Heart right ventricle (tissue), 16 donors: ENCODE measurements around the gene KLHDC3. TPM values are rescaled to one million over a fixed set of nuclear protein-coding genes. Genes with fewer than 3 reads are reported as not detected.

ENCODE experiments used
- ATAC-seq, 8 donors: fragments of 200-7000 bp; cut with Tn5 transposase; one replicate each; pipeline ENCODE4 v1.9.1; 2020; ENCODE audit warnings: mild to moderate bottlenecking in 8 of 8, moderate library complexity in 8 of 8, moderate number of reproducible peaks in 1 of 8
- DNase-seq, 2 donors: peaks; one replicate each; pipeline ENCODE4 v3.0.0-alpha.2; 2020
- H3K27ac ChIP-seq, 10 donors: fragments of 200-600 bp; sonication (generic) in 2 of 10; one replicate each; pipeline versions ENCODE4 v1.5.0 to v1.8.0; 2020 to 2022; ENCODE audit warnings: mild to moderate bottlenecking in 3 of 10
- H3K27me3 ChIP-seq, 7 donors: fragments of 200-600 bp; one replicate each; pipeline ENCODE4 v1.8.0; 2021 to 2022; ENCODE audit warnings: mild to moderate bottlenecking in 2 of 7
- H3K36me3 ChIP-seq, 9 donors: fragments of 200-600 bp; sonication (generic) in 1 of 9; one replicate each; pipeline versions ENCODE4 v1.5.0 to v1.8.0; 2020 to 2022; ENCODE audit warnings: mild to moderate bottlenecking in 2 of 9
- H3K4me1 ChIP-seq, 9 donors: fragments of 200-600 bp; sonication (generic) in 1 of 9; one replicate each; pipeline versions ENCODE4 v1.5.0 to v1.8.0; 2020 to 2022; ENCODE audit warnings: mild to moderate bottlenecking in 4 of 9
- H3K4me3 ChIP-seq, 10 donors: fragments of 200-600 bp; sonication (generic) in 2 of 10; one replicate each; pipeline versions ENCODE4 v1.5.0 to v1.8.0; 2020 to 2022; ENCODE audit warnings: mild to moderate bottlenecking in 7 of 10, moderate library complexity in 2 of 10
- H3K9me3 ChIP-seq, 11 donors: fragments of 200-600 bp in 10 of 11; sonication (generic) in 2 of 11; one replicate each; pipeline versions ENCODE4 v1.5.0 to v1.8.0; 2013 to 2022; ENCODE audit warnings: mild to moderate bottlenecking in 2 of 11, control low read depth in 1 of 11, moderate library complexity in 1 of 11
- CTCF ChIP-seq, 9 donors: fragments of 200-600 bp; sonication (generic) in 2 of 9; IDR thresholded peaks; one replicate each; pipeline versions ENCODE4 v1.5.0 to v1.8.0; 2021 to 2022; ENCODE audit warnings: antibody characterized with exemption in 9 of 9, mild to moderate bottlenecking in 5 of 9, moderate library complexity in 1 of 9
- WGBS, 2 donors: extraction: QIAGEN DNeasy Blood & Tissue Kit; methylation state at CpG; one replicate each; pipeline ENCODE4 v1.1.7; 2013; ENCODE audit warnings: inconsistent platforms in 1 of 2; 5-methylcytosine and 5-hydroxymethylcytosine counted together
- intact Hi-C, 10 donors: fragments of 100-400 bp; cut with DNase I; formaldehyde crosslinking; loops; one replicate each; pipeline versions ENCODE4 v1.11.1 to v1.14.2; 2022
- polyA plus RNA-seq, 2 donors: library from polyadenylated mRNA; stranded (reverse); fragments of 200-250 nt; gene quantifications; one replicate each; pipeline ENCODE4 v1.2.3, GENCODE V29; 2013
- total RNA-seq, 10 donors: library from RNA; stranded (reverse); fragmentation: NEBNext Ultra II Directional in 3 of 10; extraction: Animal tissue kit (Norgen Biotek cat#: 25700) in 3 of 10; gene quantifications; one replicate each; pipeline versions ENCODE4 v1.2.1 to v1.2.4, GENCODE V29; 2021 to 2023
- donor health status: Arrhythmogenic right ventricular cardiomyopathy.
- donor health status: ischemic (EF 13 %, LVEDD 7.1; RV severe dilation, severe dysfunction).
- donor health status: healthy with polysubstance abuse.
- donor health status: DM: no; HTN: yes; CAD: no.
- donor health status: DM: no; HTN: no; CAD: no.
- donor health status: ischemic (EF 25% LVEDD 6.9; RV normal size, moderate dysfunction).
- donor health status: ischemic (EF 25% LVEDD 5.7; RV mildly dilated, moderate dysfunction).
- donor health status: healthy.
- donor health status: DM: yes; HTN: yes; CAD: no.
- donor health status: Ischemic cardiomyopathy.
- donor health status: ischemic (EF 35%, LVEDD 5.7; RV mildly dilated, moderate dysfunction).
- donor health status: nonischemic (EF 11% LVEDD 7.7; RV severe dilation, severe dysfunction).
- donor health status: DM: yes; HTN: yes; CAD: no.
- donor health status: PGD.
- donor health status: ischemic (EF 29% LVEDD 5.4; RV normal size, mild dysfunction).
- donor health status: nonischemic (EF 23%, LVEDD 6.1; RV moderate dilation, normal function).

Gene KLHDC3
- total and polyA plus RNA-seq, 12 donors, result 78.2 to 165 (median 92.0) TPM

- intact Hi-C loops, result loop anchor here in 3 of 10 donors (5.0 to 10.0 kb wide), 3 partner anchors 42 to 70 kb away; no protein-coding TSS in a partner anchor
- peaks cover 3 to 43% (median 27%) of the 10 kb centered on the region in 9 donors for H3K4me1 ChIP-seq
Measured at GRCh38 chr6:42974919-42975505, 39.0 kb upstream of the KLHDC3 start.

GRCh38 chr6:42978487-42978838 lies 35.6 kb upstream of the KLHDC3 start:
- peaks cover 3 to 49% (median 24%) of the 10 kb centered on the region in 9 donors for H3K4me1 ChIP-seq
- peak overlapping the region; percentile 81 to 97 (median 92) for H3K27ac ChIP-seq
- H3K4me3 ChIP-seq, result peak overlapping the region; percentile 72 to 98 (median 90)
- peaks cover 0 to 16% (median 0%) of the 10 kb centered on the region in 9 donors for H3K36me3 ChIP-seq
- DNase-seq (peak in 1 of 2 donors; percentile 33), ATAC-seq (peak in 6 of 8 donors; percentile 11 to 51 (median 32))
- no peaks in the 10 kb centered on the region for H3K9me3 ChIP-seq
- TF ChIP-seq CTCF (IDR thresholded peaks at IDR 0.05), result no peak
- H3K27me3 ChIP-seq, result no peaks in the 10 kb centered on the region
- intact Hi-C loops, result loop anchor here in 3 of 10 donors (2.0 to 10.0 kb wide), 4 partner anchors 39 to 80 kb away; partner anchors contain the start of genes KLC4 (in 1 of the 3) and MRPL2 (in 1 of the 3)
- WGBS, 2 donors, result 1% methylated on average over 28 of the region's 28 CpGs

More at GRCh38 chr6:42974919-42975505, 39.0 kb upstream of the KLHDC3 start:
- no peak for TF ChIP-seq CTCF (IDR thresholded peaks at IDR 0.05)
- no peak for DNase-seq
- Histone ChIP-seq H3K9me3 (no peaks in the 10 kb centered on the region), H3K4me3 (no peak overlapping the region), H3K27ac (no peak overlapping the region), H3K27me3 (no peaks in the 10 kb centered on the region), H3K36me3 (peaks cover 0 to 30% (median 0%) of the 10 kb centered on the region in 9 donors)
- ATAC-seq, result no peak
- 78 to 82% methylated on average over 5 of the region's 5 CpGs for WGBS, 2 donors

- Histone ChIP-seq H3K27ac (peak within 1 kb of the TSS; percentile 81 to 97 (median 92)), H3K4me1 (peaks cover 7 to 54% (median 27%) of the 10 kb centered on the region in 9 donors), H3K36me3 (peaks cover 0 to 11% (median 0%) of the 10 kb centered on the region in 9 donors), H3K9me3 (no peaks in the 10 kb centered on the region), H3K4me3 (peak within 1 kb of the TSS; percentile 72 to 98 (median 90)), H3K27me3 (no peaks in the 10 kb centered on the region)
- WGBS, 2 donors, result 0 to 1% methylated on average over 59 of the region's 59 CpGs
- DNase-seq (peak; percentile 92 to 93), ATAC-seq (peak; percentile 93 to 97 (median 96))
- TF ChIP-seq CTCF (IDR thresholded peaks at IDR 0.05), result no peak
- intact Hi-C loops, result loop anchor here in 3 of 10 donors (2.0 to 10.0 kb wide), 4 partner anchors 38 to 80 kb away; partner anchors contain the start of genes KLC4 (in 1 of the 3) and MRPL2 (in 1 of the 3)
Measured at GRCh38 chr6:42978839-42979522, 35.1 kb upstream of the KLHDC3 start, which contains the start of gene PEX6. Gene PEX6 (minus strand): TSS chr6:42979181. CDS start chr6:42979150, 31 bp downstream.

- peaks cover 7 to 54% (median 27%) of the 10 kb centered on the region in 9 donors for H3K4me1 ChIP-seq
- WGBS, 2 donors, result 41 to 42% methylated on average over 9 of the region's 9 CpGs
- no peaks in the 10 kb centered on the region for H3K9me3 ChIP-seq
- H3K4me3 ChIP-seq, result peak overlapping the region; percentile 72 to 98 (median 90)
- DNase-seq, result no peak
- peak overlapping the region; percentile 81 to 97 (median 92) for H3K27ac ChIP-seq
- peak in 5 of 8 donors; percentile 1 to 11 (median 5) for ATAC-seq
- peaks cover 0 to 8% (median 0%) of the 10 kb centered on the region in 9 donors for H3K36me3 ChIP-seq
- intact Hi-C loops, result loop anchor here in 3 of 10 donors (2.0 to 10.0 kb wide), 4 partner anchors 38 to 79 kb away; partner anchors contain the start of genes KLC4 (in 1 of the 3) and MRPL2 (in 1 of the 3)
- no peak for TF ChIP-seq CTCF (IDR thresholded peaks at IDR 0.05)
- H3K27me3 ChIP-seq, result no peaks in the 10 kb centered on the region
Measured at GRCh38 chr6:42979523-42980177, 34.4 kb upstream of the KLHDC3 start.
